ENCODE data around the gene KCND3.
A peak's percentile ranks its signal among the peaks of the same experiment; 100 is the strongest.

KCND3 gene

GRCh38 chr1:111739925-111740765 is 249.3 kb downstream of the KCND3 start (continued):
- no peak for TF ChIP-seq TSHZ2 (CRISPR knock-in tag; IDR thresholded peaks at IDR 0.05)
- TF ChIP-seq CREB5 (CRISPR knock-in tag; IDR thresholded peaks at IDR 0.05; ENCODE audit: low read depth), result no peak

GRCh38 chr1:111739194-111739924 is 250.1 kb downstream of the KCND3 start, which contains the start of gene INKA2:
TSS of gene INKA2 (minus strand) at chr1:111739395. CDS start at chr1:111739242, 153 bp downstream.
- ATAC-seq, result peak; percentile 88
- TF ChIP-seq ESRRG (CRISPR knock-in tag; IDR thresholded peaks at IDR 0.05), result no peak
- TF ChIP-seq ZNF565 (CRISPR knock-in tag; conservative IDR thresholded peaks at IDR 0.05; ENCODE audit: low read depth), result no peak
- TF ChIP-seq BACH2 (CRISPR knock-in tag; IDR thresholded peaks at IDR 0.05; ENCODE audit: borderline replicate concordance), result no peak

- ATAC-seq, result peak; percentile 58
- TF ChIP-seq ESRRG (CRISPR knock-in tag; IDR thresholded peaks at IDR 0.05), result no peak
- 0 out of 2 replicates have a peak, but pooled peaks have one; percentile 11 for TF ChIP-seq ZFP3 (CRISPR knock-in tag; IDR thresholded peaks at IDR 0.05)
Measured at GRCh38 chr1:111738436-111739193, 250.9 kb downstream of the KCND3 start.

GRCh38 chr1:111738133-111738435 is 251.4 kb downstream of the KCND3 start:
- TF ChIP-seq GLIS3 (CRISPR knock-in tag; IDR thresholded peaks at IDR 0.05), result no peak
- TF ChIP-seq CSRNP3 (CRISPR knock-in tag; IDR thresholded peaks at IDR 0.05), result no peak
- no peak for TF ChIP-seq PATZ1 (CRISPR knock-in tag; IDR thresholded peaks at IDR 0.05; ENCODE audit: borderline replicate concordance)
- TF ChIP-seq ZFP30 (CRISPR knock-in tag; IDR thresholded peaks at IDR 0.05), result no peak
- TF ChIP-seq BACH2 (CRISPR knock-in tag; IDR thresholded peaks at IDR 0.05; ENCODE audit: borderline replicate concordance), result no peak
- no peak for TF ChIP-seq ESRRG (CRISPR knock-in tag; IDR thresholded peaks at IDR 0.05)
- no peak for TF ChIP-seq TSHZ2 (CRISPR knock-in tag; IDR thresholded peaks at IDR 0.05)
- no peak for TF ChIP-seq ZNF565 (CRISPR knock-in tag; conservative IDR thresholded peaks at IDR 0.05; ENCODE audit: low read depth)
- TF ChIP-seq ARNTL (CRISPR knock-in tag; IDR thresholded peaks at IDR 0.05; ENCODE audit: borderline replicate concordance, low read depth), result no peak
- no peak for TF ChIP-seq POU6F1 (CRISPR knock-in tag; IDR thresholded peaks at IDR 0.05; ENCODE audit: borderline replicate concordance, low read depth)
- no peak for TF ChIP-seq RARB (CRISPR knock-in tag; IDR thresholded peaks at IDR 0.05)
- TF ChIP-seq TOX (CRISPR knock-in tag; IDR thresholded peaks at IDR 0.05; ENCODE audit: borderline replicate concordance), result no peak
- no peak for TF ChIP-seq ZC3H10 (CRISPR knock-in tag; IDR thresholded peaks at IDR 0.05)
- TF ChIP-seq ZNF8 (CRISPR knock-in tag; IDR thresholded peaks at IDR 0.05), result no peak
- no peak for TF ChIP-seq CREB5 (CRISPR knock-in tag; IDR thresholded peaks at IDR 0.05; ENCODE audit: low read depth)
- no peak for TF ChIP-seq ZFP3 (CRISPR knock-in tag; IDR thresholded peaks at IDR 0.05)
- no peak for ATAC-seq

Data from SK-N-SH treated with all-trans-retinoic acid at 6 μM for 48 hours (cell line).